Transverse colon (tissue), 4 donors: ENCODE data around the gene FBXO8.

ENCODE experiments used
- CTCF ChIP-seq, 5 experiments: fragments of 200-600 bp in 3 of 5; fragments of 450-650 bp in 2 of 5; sonication (generic) in 3 of 5; IDR thresholded peaks; 1 replicate in 2 of 5; 2 replicates in 3 of 5; pipeline ENCODE4 v1.5.1; 2016 to 2017; ENCODE audit warnings: antibody characterized with exemption in 5 of 5, inconsistent platforms in 3 of 5, mild to moderate bottlenecking in 2 of 5, moderate library complexity in 1 of 5
- POLR2A ChIP-seq: fragments of 450-650 bp; IDR thresholded peaks from one replicate; pipeline ENCODE4 v1.6.1; 2016; ENCODE audit warnings: antibody characterized with exemption, mild to moderate bottlenecking, moderate library complexity
- POLR2AphosphoS5 ChIP-seq, 3 donors: sonication (generic); formaldehyde crosslinking; IDR thresholded peaks; one replicate each; pipeline ENCODE4 v1.6.1; 2016; ENCODE audit warnings: antibody characterized with exemption in 3 of 3

DNA sequence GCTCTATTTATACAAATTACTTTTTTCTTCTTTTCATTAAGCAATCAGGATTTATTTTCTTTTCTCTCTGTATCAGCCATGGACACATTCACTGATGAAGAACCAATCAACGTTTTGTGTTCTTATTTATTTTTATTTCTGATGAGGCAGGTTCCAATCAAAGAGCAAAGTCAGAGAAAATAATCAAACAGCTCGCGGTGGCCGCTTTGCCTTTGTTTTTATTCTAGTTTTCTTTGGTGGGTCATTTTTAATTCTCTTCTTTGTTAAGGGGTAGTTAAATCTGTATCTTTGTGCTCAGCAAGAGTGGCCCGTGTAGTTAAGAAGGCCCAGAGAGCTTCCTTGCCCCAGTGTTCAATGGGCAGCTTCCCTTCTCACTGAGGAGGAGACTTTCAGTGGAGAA, 71.4 kb downstream of the FBXO8 start:
- TF ChIP-seq CTCF (IDR thresholded peaks at IDR 0.05) (no peak), POLR2AphosphoS5 (IDR thresholded peaks at IDR 0.05) (no peak), POLR2A (no peak)
